WTC11 (cell line): ENCODE results near the gene GRID2. TPM values are rescaled to one million over a fixed set of nuclear protein-coding genes. Genes with fewer than 3 reads are reported as not detected.

Source experiments
- ATAC-seq: fragments of 200-7000 bp; cut with Tn5 transposase; 2 replicates; pipeline ENCODE4 v1.10.0; 2021; ENCODE audit warnings: mild to moderate bottlenecking, moderate library complexity
- CTCF ChIA-PET: fragments of 300-600 bp; sonication (Branson Sonifier 250); formaldehyde crosslinking; loops from one replicate; lab custom pipeline; 2021; ENCODE audit warnings: antibody characterized with exemption; lab: Charles Lee
- POLR2A ChIA-PET: fragments of 350-600 bp; sonication (Branson Sonifier 250); formaldehyde crosslinking; loops from one replicate; lab custom pipeline; 2021; ENCODE audit warnings: antibody characterized with exemption; lab: Charles Lee
- DNase-seq: peaks from one replicate; pipeline ENCODE4 v3.0.0; 2021; ENCODE audit warnings: low spot score
- H3K27ac Mint-ChIP-seq: 2 replicates; pipeline ENCODE4 v1.8.0; 2021; ENCODE audit warnings: mixed read lengths
- H3K27me3 Mint-ChIP-seq: 2 replicates; pipeline ENCODE4 v1.8.0; 2021; ENCODE audit warnings: low read depth, mild to moderate bottlenecking, moderate library complexity, mixed read lengths
- H3K36me3 Mint-ChIP-seq: 2 replicates; pipeline ENCODE4 v1.8.0; 2021; ENCODE audit warnings: mixed read lengths
- H3K4me1 Mint-ChIP-seq: 2 replicates; pipeline ENCODE4 v1.8.0; 2022; ENCODE audit warnings: mixed read lengths
- H3K4me3 Mint-ChIP-seq: 2 replicates; pipeline ENCODE4 v1.8.0; 2021; ENCODE audit warnings: mild to moderate bottlenecking, moderate library complexity, mixed read lengths
- H3K9me3 Mint-ChIP-seq: 2 replicates; pipeline ENCODE4 v1.8.0; 2021; ENCODE audit warnings: mixed read lengths
- ATF3 ChIP-seq: sonication (generic); formaldehyde crosslinking; conservative IDR thresholded peaks from 2 replicates; pipeline ENCODE4 v1.8.1; 2022; ENCODE audit warnings: mild to moderate bottlenecking, missing genetic modification reagents
- CBFB ChIP-seq: sonication (generic); formaldehyde crosslinking; IDR thresholded peaks from 2 replicates; pipeline ENCODE4 v1.8.1; 2022; ENCODE audit warnings: mild to moderate bottlenecking, low read depth, missing genetic modification reagents
- ESRRA ChIP-seq: sonication (generic); formaldehyde crosslinking; IDR thresholded peaks from 2 replicates; pipeline ENCODE4 v1.8.1; 2022; ENCODE audit warnings: mild to moderate bottlenecking, missing genetic modification reagents, borderline replicate concordance
- FOXP1 ChIP-seq: sonication (generic); formaldehyde crosslinking; IDR thresholded peaks from 2 replicates; pipeline ENCODE4 v1.8.0; 2022; ENCODE audit warnings: missing genetic modification reagents, mild to moderate bottlenecking, moderate library complexity, borderline replicate concordance
- GABPB1 ChIP-seq: sonication (generic); formaldehyde crosslinking; IDR thresholded peaks from 2 replicates; pipeline ENCODE4 v1.8.1; 2023; ENCODE audit warnings: mild to moderate bottlenecking, missing genetic modification reagents
- JUN ChIP-seq: sonication (generic); formaldehyde crosslinking; IDR thresholded peaks from 2 replicates; pipeline ENCODE4 v1.8.0; 2023; ENCODE audit warnings: mild to moderate bottlenecking, missing genetic modification reagents
- NFYB ChIP-seq: sonication (generic); formaldehyde crosslinking; conservative IDR thresholded peaks from 2 replicates; pipeline ENCODE4 v1.8.0; 2022; ENCODE audit warnings: low read depth, missing genetic modification reagents
- SMAD3 ChIP-seq: sonication (generic); formaldehyde crosslinking; IDR thresholded peaks from 2 replicates; pipeline ENCODE4 v1.8.0; 2022; ENCODE audit warnings: missing genetic modification reagents, mild to moderate bottlenecking, borderline replicate concordance
- TEAD4 ChIP-seq: sonication (generic); formaldehyde crosslinking; IDR thresholded peaks from 2 replicates; pipeline ENCODE4 v1.8.0; 2022; ENCODE audit warnings: mild to moderate bottlenecking, missing genetic modification reagents
- ZNF263 ChIP-seq: sonication (generic); formaldehyde crosslinking; IDR thresholded peaks from 2 replicates; pipeline ENCODE4 v1.8.1; 2022; ENCODE audit warnings: low read depth, mild to moderate bottlenecking, moderate library complexity, missing genetic modification reagents
- ZNF671 ChIP-seq: fragments of 250-450 bp; sonication (Bioruptor Pico); IDR thresholded peaks from 2 replicates; pipeline ENCODE4 v1.8.0; 2021; ENCODE audit warnings: mild to moderate bottlenecking
- total RNA-seq: library from RNA; stranded (reverse); gene quantifications from 3 replicates; pipeline ENCODE4 v1.2.3, GENCODE V29; 2021
- TF ChIP-seq, protein P1 (sequence below): fragments of 200-600 bp; IDR thresholded peaks from 2 replicates; pipeline ENCODE4 v1.8.0; 2022; ENCODE audit warnings: antibody characterized with exemption
- TF ChIP-seq, protein P2 (sequence below): fragments of 250-450 bp; sonication (Bioruptor Pico); IDR thresholded peaks from 2 replicates; pipeline ENCODE4 v1.9.0; 2021; ENCODE audit warnings: mild to moderate bottlenecking
- TF ChIP-seq, protein P3 (sequence below): sonication (generic); formaldehyde crosslinking; IDR thresholded peaks from 2 replicates; pipeline ENCODE4 v1.8.0; 2023; ENCODE audit warnings: missing genetic modification reagents
- TF ChIP-seq, protein P4 (sequence below): fragments of 250-450 bp; sonication (Bioruptor Pico); IDR thresholded peaks from 2 replicates; pipeline ENCODE4 v2.1.2; 2022; ENCODE audit warnings: mild to moderate bottlenecking, moderate library complexity
- TF ChIP-seq, protein P5 (sequence below): sonication (generic); formaldehyde crosslinking; IDR thresholded peaks from 2 replicates; pipeline ENCODE4 v1.8.1; 2023; ENCODE audit warnings: mild to moderate bottlenecking, missing genetic modification reagents
- TF ChIP-seq, protein P6 (sequence below): sonication (generic); formaldehyde crosslinking; IDR thresholded peaks from 2 replicates; pipeline ENCODE4 v1.8.0; 2022; ENCODE audit warnings: mild to moderate bottlenecking, missing genetic modification reagents
- TF ChIP-seq, protein P7 (sequence below): sonication (generic); formaldehyde crosslinking; IDR thresholded peaks from 2 replicates; pipeline ENCODE4 v1.8.0; 2022; ENCODE audit warnings: missing genetic modification reagents

Gene GRID2
- total RNA-seq, 1 experiment from 2014 or later, result 26.8 TPM

DNA sequence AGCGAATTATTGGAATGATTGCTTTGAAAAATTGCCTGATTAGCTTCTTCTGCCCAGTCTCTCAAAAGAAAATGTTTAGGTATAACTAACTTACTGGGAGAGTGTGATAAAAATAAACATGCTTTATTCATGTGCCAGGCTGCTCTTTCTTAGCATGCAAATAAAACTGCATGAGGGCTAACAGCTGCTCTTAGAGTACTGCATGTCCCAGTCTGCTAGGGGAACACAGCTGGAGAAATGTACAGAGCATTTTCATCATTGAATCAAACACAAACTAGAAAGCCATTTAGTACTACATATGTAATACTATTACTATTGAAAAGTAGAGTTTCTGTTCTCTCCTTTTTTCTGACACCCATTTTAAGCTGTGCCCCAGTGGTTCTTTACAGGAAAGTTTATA is 726.0 kb downstream of the GRID2 start (continued):
- TF ChIP-seq, protein P1, sequence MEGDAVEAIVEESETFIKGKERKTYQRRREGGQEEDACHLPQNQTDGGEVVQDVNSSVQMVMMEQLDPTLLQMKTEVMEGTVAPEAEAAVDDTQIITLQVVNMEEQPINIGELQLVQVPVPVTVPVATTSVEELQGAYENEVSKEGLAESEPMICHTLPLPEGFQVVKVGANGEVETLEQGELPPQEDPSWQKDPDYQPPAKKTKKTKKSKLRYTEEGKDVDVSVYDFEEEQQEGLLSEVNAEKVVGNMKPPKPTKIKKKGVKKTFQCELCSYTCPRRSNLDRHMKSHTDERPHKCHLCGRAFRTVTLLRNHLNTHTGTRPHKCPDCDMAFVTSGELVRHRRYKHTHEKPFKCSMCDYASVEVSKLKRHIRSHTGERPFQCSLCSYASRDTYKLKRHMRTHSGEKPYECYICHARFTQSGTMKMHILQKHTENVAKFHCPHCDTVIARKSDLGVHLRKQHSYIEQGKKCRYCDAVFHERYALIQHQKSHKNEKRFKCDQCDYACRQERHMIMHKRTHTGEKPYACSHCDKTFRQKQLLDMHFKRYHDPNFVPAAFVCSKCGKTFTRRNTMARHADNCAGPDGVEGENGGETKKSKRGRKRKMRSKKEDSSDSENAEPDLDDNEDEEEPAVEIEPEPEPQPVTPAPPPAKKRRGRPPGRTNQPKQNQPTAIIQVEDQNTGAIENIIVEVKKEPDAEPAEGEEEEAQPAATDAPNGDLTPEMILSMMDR, result no peak
- TF ChIP-seq ZNF671, result no peak
- TF ChIP-seq, protein P2, sequence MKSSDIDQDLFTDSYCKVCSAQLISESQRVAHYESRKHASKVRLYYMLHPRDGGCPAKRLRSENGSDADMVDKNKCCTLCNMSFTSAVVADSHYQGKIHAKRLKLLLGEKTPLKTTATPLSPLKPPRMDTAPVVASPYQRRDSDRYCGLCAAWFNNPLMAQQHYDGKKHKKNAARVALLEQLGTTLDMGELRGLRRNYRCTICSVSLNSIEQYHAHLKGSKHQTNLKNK, result no peak

DNA sequence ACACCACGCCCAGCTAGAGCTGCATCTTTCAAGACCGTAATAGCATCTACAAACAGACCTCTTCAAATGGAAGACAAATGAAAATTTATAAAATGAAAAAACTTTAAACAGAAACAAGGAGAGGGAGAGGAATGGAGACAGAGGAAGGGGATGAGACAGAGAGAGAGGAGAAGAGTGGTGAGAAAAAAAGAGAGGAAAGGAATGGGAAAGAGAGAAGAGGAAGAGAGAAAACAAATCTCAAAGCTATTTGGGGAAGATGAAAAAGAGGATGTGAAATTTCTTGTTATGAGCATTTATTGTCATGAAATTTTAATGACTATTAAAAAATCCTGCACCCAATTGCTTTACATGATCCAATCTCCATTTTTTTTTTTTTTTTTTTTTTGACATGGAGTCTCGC is 726.9 kb downstream of the GRID2 start:
- ATAC-seq, result no peak
- peaks cover 8% of the 10 kb centered on the region for H3K9me3 Mint-ChIP-seq
- TF ChIP-seq FOXP1 (CRISPR knock-in tag), result no peak

DNA sequence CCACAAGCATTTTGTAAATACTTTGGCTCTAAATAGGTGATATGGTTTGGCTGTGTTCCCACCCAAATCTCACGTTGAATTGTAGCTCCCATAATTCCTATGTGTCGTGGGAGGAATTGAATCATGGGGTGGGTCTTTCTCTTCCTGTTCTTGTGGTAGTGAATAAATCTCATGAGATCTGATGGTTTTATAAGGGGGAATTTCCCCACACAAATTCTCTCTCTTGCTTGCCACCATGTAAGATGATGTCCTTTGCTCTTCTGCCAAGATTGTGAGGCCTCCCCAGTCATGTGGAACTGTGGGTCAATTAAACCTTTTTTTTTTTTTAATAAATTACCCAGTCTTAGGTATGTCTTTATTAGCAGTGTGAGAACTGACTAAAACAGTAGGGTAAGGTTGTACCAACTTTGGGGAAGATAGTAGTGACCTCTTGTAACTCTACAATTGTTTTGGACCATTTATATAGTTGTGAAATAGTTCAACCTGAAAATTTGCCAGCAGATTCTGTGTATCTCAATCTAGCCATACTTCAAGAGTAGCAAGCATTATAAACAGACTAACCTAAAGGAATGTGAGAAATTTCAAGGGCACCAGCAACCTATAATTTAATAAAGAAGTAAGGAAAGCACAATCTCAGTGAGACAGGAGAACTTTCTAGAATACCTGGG is 727.8 kb downstream of the GRID2 start:
- POLR2A ChIA-PET, result no interaction called here
- H3K4me1 Mint-ChIP-seq, result peaks cover 7% of the 10 kb centered on the region; the same call in 1 of the 2 replicates
- CTCF ChIA-PET, result no interaction called here
- no peaks in the 10 kb centered on the region for H3K27me3 Mint-ChIP-seq
- peaks cover 6% of the 10 kb centered on the region for H3K36me3 Mint-ChIP-seq
- H3K9me3 Mint-ChIP-seq, result peaks cover 8% of the 10 kb centered on the region
- no peak overlapping the region for H3K4me3 Mint-ChIP-seq
- H3K27ac Mint-ChIP-seq, result no peak overlapping the region
- DNase-seq (no peak), ATAC-seq (no peak)
- TF ChIP-seq SMAD3 (CRISPR knock-in tag) (no peak), JUN (no peak), ESRRA (CRISPR knock-in tag) (no peak), GABPB1 (CRISPR knock-in tag) (no peak), ZNF263 (CRISPR knock-in tag) (no peak), NFYB (CRISPR knock-in tag) (no peak), CBFB (CRISPR knock-in tag) (no peak), ATF3 (no peak), TEAD4 (CRISPR knock-in tag) (no peak)
- TF ChIP-seq, protein P3, sequence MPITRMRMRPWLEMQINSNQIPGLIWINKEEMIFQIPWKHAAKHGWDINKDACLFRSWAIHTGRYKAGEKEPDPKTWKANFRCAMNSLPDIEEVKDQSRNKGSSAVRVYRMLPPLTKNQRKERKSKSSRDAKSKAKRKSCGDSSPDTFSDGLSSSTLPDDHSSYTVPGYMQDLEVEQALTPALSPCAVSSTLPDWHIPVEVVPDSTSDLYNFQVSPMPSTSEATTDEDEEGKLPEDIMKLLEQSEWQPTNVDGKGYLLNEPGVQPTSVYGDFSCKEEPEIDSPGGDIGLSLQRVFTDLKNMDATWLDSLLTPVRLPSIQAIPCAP (CRISPR knock-in tag), result no peak
- TF ChIP-seq, protein P4, sequence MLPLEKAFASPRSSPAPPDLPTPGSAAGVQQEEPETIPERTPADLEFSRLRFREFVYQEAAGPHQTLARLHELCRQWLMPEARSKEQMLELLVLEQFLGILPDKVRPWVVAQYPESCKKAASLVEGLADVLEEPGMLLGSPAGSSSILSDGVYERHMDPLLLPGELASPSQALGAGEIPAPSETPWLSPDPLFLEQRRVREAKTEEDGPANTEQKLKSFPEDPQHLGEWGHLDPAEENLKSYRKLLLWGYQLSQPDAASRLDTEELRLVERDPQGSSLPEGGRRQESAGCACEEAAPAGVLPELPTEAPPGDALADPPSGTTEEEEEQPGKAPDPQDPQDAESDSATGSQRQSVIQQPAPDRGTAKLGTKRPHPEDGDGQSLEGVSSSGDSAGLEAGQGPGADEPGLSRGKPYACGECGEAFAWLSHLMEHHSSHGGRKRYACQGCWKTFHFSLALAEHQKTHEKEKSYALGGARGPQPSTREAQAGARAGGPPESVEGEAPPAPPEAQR (CRISPR knock-in tag), result no peak
- TF ChIP-seq, protein P5, sequence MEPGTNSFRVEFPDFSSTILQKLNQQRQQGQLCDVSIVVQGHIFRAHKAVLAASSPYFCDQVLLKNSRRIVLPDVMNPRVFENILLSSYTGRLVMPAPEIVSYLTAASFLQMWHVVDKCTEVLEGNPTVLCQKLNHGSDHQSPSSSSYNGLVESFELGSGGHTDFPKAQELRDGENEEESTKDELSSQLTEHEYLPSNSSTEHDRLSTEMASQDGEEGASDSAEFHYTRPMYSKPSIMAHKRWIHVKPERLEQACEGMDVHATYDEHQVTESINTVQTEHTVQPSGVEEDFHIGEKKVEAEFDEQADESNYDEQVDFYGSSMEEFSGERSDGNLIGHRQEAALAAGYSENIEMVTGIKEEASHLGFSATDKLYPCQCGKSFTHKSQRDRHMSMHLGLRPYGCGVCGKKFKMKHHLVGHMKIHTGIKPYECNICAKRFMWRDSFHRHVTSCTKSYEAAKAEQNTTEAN (CRISPR knock-in tag), result no peak
- TF ChIP-seq, protein P1, result no peak
- TF ChIP-seq, protein P6, sequence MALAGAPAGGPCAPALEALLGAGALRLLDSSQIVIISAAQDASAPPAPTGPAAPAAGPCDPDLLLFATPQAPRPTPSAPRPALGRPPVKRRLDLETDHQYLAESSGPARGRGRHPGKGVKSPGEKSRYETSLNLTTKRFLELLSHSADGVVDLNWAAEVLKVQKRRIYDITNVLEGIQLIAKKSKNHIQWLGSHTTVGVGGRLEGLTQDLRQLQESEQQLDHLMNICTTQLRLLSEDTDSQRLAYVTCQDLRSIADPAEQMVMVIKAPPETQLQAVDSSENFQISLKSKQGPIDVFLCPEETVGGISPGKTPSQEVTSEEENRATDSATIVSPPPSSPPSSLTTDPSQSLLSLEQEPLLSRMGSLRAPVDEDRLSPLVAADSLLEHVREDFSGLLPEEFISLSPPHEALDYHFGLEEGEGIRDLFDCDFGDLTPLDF (CRISPR knock-in tag), result no peak
- TF ChIP-seq, protein P7, sequence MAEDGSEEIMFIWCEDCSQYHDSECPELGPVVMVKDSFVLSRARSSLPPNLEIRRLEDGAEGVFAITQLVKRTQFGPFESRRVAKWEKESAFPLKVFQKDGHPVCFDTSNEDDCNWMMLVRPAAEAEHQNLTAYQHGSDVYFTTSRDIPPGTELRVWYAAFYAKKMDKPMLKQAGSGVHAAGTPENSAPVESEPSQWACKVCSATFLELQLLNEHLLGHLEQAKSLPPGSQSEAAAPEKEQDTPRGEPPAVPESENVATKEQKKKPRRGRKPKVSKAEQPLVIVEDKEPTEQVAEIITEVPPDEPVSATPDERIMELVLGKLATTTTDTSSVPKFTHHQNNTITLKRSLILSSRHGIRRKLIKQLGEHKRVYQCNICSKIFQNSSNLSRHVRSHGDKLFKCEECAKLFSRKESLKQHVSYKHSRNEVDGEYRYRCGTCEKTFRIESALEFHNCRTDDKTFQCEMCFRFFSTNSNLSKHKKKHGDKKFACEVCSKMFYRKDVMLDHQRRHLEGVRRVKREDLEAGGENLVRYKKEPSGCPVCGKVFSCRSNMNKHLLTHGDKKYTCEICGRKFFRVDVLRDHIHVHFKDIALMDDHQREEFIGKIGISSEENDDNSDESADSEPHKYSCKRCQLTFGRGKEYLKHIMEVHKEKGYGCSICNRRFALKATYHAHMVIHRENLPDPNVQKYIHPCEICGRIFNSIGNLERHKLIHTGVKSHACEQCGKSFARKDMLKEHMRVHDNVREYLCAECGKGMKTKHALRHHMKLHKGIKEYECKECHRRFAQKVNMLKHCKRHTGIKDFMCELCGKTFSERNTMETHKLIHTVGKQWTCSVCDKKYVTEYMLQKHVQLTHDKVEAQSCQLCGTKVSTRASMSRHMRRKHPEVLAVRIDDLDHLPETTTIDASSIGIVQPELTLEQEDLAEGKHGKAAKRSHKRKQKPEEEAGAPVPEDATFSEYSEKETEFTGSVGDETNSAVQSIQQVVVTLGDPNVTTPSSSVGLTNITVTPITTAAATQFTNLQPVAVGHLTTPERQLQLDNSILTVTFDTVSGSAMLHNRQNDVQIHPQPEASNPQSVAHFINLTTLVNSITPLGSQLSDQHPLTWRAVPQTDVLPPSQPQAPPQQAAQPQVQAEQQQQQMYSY (CRISPR knock-in tag), result no peak

More for the DNA sequence above, 726.9 kb downstream of the GRID2 start:
- POLR2A ChIA-PET, result no interaction called here
- H3K4me3 Mint-ChIP-seq, result no peak overlapping the region
- peaks cover 7% of the 10 kb centered on the region; the same call in 1 of the 2 replicates for H3K4me1 Mint-ChIP-seq
- CTCF ChIA-PET, result no interaction called here
- H3K27ac Mint-ChIP-seq, result no peak overlapping the region
- no peaks in the 10 kb centered on the region for H3K27me3 Mint-ChIP-seq
- H3K36me3 Mint-ChIP-seq, result peaks cover 6% of the 10 kb centered on the region
- no peak for DNase-seq
